ENCODE measurements around the gene SRMS.

Gene SRMS

DNA sequence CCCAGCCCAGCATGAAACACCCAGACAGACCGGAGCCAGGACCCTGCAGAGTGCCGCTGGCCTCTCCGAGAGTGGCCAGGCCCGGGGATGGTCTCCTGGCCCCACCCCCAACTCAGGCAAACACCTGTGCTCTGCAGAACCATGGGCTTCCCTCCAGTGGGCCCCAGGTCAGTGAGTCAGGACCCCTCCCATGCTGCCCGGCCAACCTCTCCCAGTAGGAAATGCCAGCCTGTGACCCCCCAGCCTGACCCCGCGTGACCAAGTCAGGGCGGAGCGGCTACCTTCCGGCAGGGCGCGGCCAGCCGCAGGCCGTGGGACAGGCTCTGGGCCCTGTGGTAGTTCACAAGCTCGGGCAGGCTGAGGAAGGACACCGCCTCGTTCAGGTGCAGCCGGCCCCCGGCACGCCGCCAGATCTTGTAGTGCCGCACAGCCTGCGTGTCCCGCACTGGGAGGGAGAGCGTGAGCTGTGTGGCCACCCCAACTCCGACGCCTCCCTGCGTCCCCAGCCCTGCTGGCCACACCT, 13.6 kb downstream of the SRMS start:
- DNase-seq (ENCODE audit: low spot score): no peak
- Histone ChIP-seq H3K27ac (no peak overlapping the region), H3K4me3 (no peak overlapping the region)
- TF ChIP-seq, protein P1, sequence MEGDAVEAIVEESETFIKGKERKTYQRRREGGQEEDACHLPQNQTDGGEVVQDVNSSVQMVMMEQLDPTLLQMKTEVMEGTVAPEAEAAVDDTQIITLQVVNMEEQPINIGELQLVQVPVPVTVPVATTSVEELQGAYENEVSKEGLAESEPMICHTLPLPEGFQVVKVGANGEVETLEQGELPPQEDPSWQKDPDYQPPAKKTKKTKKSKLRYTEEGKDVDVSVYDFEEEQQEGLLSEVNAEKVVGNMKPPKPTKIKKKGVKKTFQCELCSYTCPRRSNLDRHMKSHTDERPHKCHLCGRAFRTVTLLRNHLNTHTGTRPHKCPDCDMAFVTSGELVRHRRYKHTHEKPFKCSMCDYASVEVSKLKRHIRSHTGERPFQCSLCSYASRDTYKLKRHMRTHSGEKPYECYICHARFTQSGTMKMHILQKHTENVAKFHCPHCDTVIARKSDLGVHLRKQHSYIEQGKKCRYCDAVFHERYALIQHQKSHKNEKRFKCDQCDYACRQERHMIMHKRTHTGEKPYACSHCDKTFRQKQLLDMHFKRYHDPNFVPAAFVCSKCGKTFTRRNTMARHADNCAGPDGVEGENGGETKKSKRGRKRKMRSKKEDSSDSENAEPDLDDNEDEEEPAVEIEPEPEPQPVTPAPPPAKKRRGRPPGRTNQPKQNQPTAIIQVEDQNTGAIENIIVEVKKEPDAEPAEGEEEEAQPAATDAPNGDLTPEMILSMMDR (IDR thresholded peaks at IDR 0.05): no peak

DNA sequence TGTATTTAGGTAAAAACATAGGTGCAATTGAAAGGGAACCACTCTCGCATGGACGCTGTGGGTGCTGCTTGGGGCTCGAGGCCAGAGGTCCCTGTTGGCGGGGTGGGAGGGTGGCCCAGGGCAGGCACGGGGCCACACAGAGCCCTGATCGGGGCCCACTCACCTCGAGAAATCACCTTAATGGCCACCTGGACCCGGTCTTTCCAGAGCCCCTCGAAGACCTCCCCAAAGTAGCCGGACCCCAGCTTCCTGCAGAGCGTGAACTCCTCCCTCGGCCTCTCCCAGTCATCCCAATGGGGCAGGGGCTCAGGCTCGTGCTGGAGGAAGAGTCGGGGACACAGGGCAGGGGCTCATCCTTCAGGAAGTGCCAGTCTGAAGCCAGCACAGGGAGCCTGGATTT, 14.2 kb downstream of the SRMS start:
- DNase-seq (ENCODE audit: low spot score): no peak
- Histone ChIP-seq H3K27ac (no peak overlapping the region), H3K4me3 (no peak overlapping the region)
- TF ChIP-seq, protein P1 (IDR thresholded peaks at IDR 0.05): no peak

DNA sequence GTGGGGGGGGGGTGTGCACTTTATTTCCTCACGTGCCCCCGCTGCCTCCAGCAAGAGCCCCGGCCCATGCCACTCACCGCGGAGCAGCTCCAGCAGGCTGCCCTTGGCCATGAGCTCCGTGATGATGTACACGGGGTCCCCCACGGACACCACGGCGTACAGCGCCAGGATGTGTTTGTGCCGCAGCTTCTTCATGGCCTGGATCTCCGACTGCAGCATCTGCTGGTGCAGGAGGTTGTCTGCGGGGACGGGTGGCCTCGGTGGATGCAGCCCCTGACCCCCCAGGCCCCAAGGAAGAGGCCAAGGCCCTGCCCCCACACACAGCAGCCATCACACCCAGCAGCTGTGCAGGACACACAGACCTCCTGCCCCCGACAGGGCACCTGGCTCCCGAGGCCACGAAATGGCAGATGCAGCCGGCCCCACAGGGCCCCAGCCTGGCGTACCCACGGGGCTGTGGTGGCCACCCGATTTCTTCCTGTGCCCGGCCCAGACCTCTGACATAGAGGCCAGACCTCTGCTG, 15.0 kb downstream of the SRMS start:
- no peak overlapping the region for H3K27ac ChIP-seq
- H3K4me3 ChIP-seq: no peak overlapping the region
- no peak for DNase-seq (ENCODE audit: low spot score)
- TF ChIP-seq, protein P1 (IDR thresholded peaks at IDR 0.05): no peak

DNA sequence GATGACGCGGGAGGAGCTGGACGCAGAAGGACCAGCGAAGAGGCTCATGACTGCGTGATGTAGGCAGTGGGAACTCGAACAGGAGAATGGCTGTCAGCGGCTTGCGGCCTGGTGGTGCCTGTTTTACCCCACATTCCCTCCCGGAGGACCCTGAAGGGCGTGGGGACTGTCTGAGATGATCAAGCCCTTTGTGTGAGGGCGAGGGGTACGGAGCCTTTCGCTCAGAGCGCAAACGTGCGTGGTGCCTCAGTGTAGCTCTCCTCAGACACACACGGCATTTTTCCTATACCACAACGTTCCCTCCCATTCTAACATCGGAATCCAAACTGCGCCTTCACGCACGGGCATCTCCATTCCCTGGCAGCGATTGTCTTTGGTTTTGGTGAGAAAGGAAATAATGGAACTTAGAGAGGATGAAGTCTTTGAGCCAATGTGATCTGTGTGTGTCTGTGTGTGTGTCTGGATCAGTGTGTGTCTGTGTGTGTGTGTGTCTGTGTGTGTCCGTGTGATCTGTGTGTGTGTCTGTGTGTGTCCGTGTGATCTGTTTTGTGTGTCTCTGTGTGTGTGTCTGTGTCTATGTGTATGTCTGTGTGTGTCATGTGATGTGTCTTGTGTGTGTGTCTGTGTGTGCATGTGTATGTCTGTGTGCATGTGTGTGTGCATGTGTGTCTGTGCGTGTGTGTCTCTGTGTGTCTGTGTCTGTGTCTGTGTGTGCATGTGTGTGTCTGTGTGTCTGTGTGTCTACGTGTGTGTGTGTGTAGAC, 15.7 kb downstream of the SRMS start:
- TF ChIP-seq, protein P1 (IDR thresholded peaks at IDR 0.05): no peak
- H3K4me3 ChIP-seq: no peak overlapping the region
- H3K27ac ChIP-seq: no peak overlapping the region
- DNase-seq (ENCODE audit: low spot score): no peak

DNA sequence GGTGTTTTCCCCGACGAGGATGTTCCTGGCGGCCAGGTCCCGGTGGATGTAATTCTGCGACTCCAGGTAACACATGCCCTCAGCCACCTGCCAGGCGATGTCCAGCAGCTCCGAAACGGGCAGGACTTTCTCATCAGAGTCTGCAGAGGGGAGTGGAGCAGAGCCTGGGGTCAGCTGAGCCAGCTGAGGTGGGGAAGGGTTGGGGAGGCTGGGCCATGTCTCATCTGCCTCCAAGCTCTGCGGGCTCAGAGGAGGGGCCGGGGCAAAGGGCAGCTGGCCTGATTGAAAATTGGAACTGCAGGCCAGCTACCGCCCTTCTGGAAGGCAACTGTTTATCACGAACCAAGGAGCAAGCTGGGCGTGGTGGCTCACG, 16.8 kb downstream of the SRMS start:
- TF ChIP-seq, protein P1 (IDR thresholded peaks at IDR 0.05): no peak
- no peak overlapping the region for H3K4me3 ChIP-seq
- DNase-seq (ENCODE audit: low spot score): no peak
- no peak overlapping the region for H3K27ac ChIP-seq

DNA sequence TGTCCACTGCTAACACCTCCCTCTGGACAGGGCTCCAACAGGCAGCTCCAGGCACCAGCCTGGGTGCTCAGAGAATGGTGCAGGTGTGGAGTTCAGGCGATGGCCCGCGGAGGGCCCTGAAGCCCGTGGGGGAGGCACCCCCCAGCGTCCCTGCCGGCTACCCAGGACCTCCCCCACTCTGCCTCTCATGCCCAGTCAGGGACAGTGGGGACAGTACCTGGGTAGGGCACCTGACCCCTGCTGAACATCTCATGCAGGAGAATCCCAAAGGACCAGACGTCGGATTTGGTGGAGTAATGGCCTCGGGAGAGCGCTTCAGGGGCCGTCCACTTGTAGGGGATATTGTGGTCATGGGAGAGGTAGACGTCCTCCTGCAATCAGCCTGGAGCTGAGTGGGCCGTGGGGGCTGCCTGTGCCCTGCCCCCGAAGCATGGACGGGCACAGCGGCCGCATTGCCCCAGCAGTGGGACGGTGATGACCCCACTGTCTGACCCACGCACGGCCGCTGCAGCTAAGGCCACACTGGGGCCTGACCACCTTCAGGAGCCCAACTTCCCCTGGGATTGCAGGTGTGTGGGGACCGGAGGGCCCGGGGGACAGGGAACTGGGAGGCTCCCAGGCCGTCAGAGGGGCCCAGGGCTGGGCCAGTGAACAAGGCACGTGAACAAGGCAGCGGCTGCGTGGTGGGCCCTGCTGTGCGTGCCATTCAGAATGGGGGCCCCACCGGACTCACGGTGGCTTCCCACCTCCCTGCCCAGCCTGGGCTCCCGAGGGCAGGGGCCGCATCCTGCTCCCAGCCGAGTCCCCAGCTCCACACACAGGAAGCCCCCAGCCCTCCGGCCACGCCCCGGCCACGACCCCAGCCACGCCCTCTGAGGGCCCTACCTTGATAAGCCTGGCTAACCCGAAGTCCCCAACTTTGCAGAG, 17.4 kb downstream of the SRMS start:
- TF ChIP-seq, protein P1 (IDR thresholded peaks at IDR 0.05): no peak
- Histone ChIP-seq H3K27ac (no peak overlapping the region), H3K4me3 (no peak overlapping the region)
- DNase-seq (ENCODE audit: low spot score): no peak
